Adrenal gland (tissue), 12 donors: ENCODE data around the gene NAALADL2. TPM values are rescaled to one million over a fixed set of nuclear protein-coding genes. Genes with fewer than 3 reads are reported as not detected.

Experiments
- DNase-seq, 7 donors: peaks; one replicate each; pipeline ENCODE4 v3.0.0-alpha.2; 2019 to 2020
- H3K27ac ChIP-seq, 5 donors: fragments of 200-600 bp; sonication (generic) in 4 of 5; 1 replicate in 3 of 5; 2 replicates in 2 of 5; pipeline versions ENCODE4 v1.5.1 to v1.8.0; 2016 to 2020; ENCODE audit warnings: mild to moderate bottlenecking in 1 of 5
- H3K27me3 ChIP-seq: fragments of 200-600 bp; 2 replicates; pipeline ENCODE4 v1.8.0; 2021
- H3K36me3 ChIP-seq, 2 donors: fragments of 200-600 bp; replicated peaks in 1 of 2; 1 replicate in 1 of 2; 2 replicates in 1 of 2; pipeline versions ENCODE4 v1.5.1 to v1.8.0; 2018 to 2022
- H3K4me1 ChIP-seq, 2 donors: fragments of 200-600 bp; replicated peaks in 1 of 2; 1 replicate in 1 of 2; 2 replicates in 1 of 2; pipeline versions ENCODE4 v1.5.1 to v1.8.0; 2018 to 2021
- H3K4me3 ChIP-seq, 4 donors: fragments of 200-600 bp; sonication (generic) in 3 of 4; one replicate each; pipeline ENCODE4 v1.5.1; 2016 to 2018
- H3K9me3 ChIP-seq, 3 donors: fragments of 200-600 bp; sonication (generic) in 1 of 3; replicated peaks in 1 of 3; 1 replicate in 2 of 3; 2 replicates in 1 of 3; pipeline versions ENCODE4 v1.5.1 to v1.8.0; 2016 to 2021
- POLR2A ChIP-seq, 2 donors: fragments of 450-650 bp; IDR thresholded peaks; one replicate each; pipeline ENCODE4 v1.6.1; 2017; ENCODE audit warnings: antibody characterized with exemption in 2 of 2, mild to moderate bottlenecking in 2 of 2, moderate library complexity in 1 of 2
- WGBS, 4 donors: extraction: QIAGEN DNeasy Blood & Tissue Kit in 2 of 4; methylation state at CpG; one replicate each; pipeline versions ENCODE4 v1.1.5 to v1.1.7; 2013 to 2017; 5-methylcytosine and 5-hydroxymethylcytosine counted together
- intact Hi-C, 2 donors: fragments of 100-400 bp; cut with DNase I; formaldehyde crosslinking; loops; one replicate each; pipeline versions ENCODE4 v1.14.1 to v1.15.0; 2022 to 2023
- polyA plus RNA-seq, 3 donors: library from polyadenylated mRNA; stranded (reverse); fragments of 200-250 nt in 2 of 3; fragments of 350-450 nt in 1 of 3; fragmentation: Illumina TruSeq in 1 of 3; extraction: RNeasy Lipid Tissue Mini Kit (QIAGEN cat#74804) in 1 of 3; gene quantifications; one replicate each; pipeline ENCODE4 v1.2.3, GENCODE V29; 2013 to 2014
- total RNA-seq, 9 donors: library from RNA; depleted of rRNA in 4 of 9; stranded (reverse); fragments of >200 nt in 4 of 9; fragments of 120-200 nt in 1 of 9; fragmentation: NEBNext Ultra II Directional in 1 of 9; extraction: Animal tissue kit (Norgen Biotek cat#: 25700) in 1 of 9; gene quantifications; one replicate each; pipeline versions ENCODE4 v1.1.0 to v1.2.4, GENCODE V29; 2013 to 2023
- TF ChIP-seq, protein P1 (sequence below), 6 experiments: fragments of 450-650 bp in 4 of 6; fragments of 200-600 bp in 2 of 6; sonication (generic) in 1 of 6; IDR thresholded peaks; 1 replicate in 5 of 6; 2 replicates in 1 of 6; pipeline versions ENCODE4 v1.5.1 to v1.8.0; 2016 to 2021; ENCODE audit warnings: antibody characterized with exemption in 6 of 6, mild to moderate bottlenecking in 2 of 6, moderate library complexity in 1 of 6
- donor health status: healthy with polysubstance abuse.
- donor health status: Bipolar disorder and iron deficiency.
- donor health status: DM: yes; HTN: yes; CAD: no.
- donor health status: DM: no; HTN: no; CAD: no.
- donor health status: DM: no; HTN: no; CAD: no.
- donor health status: DM: yes; HTN: yes; CAD: no.

Gene NAALADL2
- total and polyA plus RNA-seq, 12 donors = 0.24 to 7.8 (median 4.8) TPM

DNA sequence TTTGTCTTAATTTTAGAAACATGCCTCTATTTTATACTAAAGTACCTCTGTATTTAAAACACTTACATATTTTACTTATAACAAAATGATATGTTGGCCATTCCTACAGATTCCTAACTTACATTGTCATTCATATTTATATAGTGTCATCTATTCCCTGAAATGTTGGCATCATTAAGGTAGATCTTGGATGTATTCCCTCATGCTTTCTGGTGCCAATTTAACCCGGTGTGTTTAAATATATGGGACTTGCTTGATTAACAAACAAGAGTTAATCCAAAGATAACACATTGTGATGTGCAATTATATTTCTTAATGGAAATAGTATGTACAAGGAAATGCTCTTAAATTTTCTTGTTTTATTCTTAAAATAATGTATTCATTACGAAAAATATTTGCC, 352.3 kb downstream of the NAALADL2 start:
- Histone ChIP-seq H3K27ac (no peak overlapping the region), H3K36me3 (no peaks in the 10 kb centered on the region), H3K4me3 (no peak overlapping the region), H3K27me3 (no peaks in the 10 kb centered on the region), H3K4me1 (no peaks in the 10 kb centered on the region), H3K9me3 (peaks cover 0 to 5% (median 0%) of the 10 kb centered on the region in 3 donors)
- DNase-seq = no peak
- TF ChIP-seq, protein P1, sequence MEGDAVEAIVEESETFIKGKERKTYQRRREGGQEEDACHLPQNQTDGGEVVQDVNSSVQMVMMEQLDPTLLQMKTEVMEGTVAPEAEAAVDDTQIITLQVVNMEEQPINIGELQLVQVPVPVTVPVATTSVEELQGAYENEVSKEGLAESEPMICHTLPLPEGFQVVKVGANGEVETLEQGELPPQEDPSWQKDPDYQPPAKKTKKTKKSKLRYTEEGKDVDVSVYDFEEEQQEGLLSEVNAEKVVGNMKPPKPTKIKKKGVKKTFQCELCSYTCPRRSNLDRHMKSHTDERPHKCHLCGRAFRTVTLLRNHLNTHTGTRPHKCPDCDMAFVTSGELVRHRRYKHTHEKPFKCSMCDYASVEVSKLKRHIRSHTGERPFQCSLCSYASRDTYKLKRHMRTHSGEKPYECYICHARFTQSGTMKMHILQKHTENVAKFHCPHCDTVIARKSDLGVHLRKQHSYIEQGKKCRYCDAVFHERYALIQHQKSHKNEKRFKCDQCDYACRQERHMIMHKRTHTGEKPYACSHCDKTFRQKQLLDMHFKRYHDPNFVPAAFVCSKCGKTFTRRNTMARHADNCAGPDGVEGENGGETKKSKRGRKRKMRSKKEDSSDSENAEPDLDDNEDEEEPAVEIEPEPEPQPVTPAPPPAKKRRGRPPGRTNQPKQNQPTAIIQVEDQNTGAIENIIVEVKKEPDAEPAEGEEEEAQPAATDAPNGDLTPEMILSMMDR (IDR thresholded peaks at IDR 0.05) = no peak
- no peak for TF ChIP-seq POLR2A (IDR thresholded peaks at IDR 0.05)
- WGBS, 4 donors = 79 to 82% (median 81%) methylated on average over 2 of the region's 2 CpGs
- intact Hi-C loops = no loop called here

DNA sequence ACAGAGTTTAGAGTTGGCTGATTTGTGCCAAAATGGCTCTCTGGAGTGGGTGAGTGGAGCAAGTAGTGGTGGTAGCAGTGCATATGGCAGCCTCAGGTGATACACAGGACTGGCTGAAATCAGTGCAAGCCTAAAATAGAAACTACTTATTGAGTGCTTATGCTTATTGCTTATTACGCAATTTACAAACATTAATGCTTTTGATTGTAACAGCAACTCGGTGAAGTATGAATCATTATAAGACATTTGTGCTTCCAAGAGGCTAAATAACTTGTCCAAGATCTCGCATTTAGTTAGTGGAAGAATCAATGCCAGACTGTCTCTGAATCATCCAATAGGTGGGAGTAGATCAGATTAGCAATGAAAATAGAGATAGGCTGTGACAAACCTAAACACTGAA, 353.8 kb downstream of the NAALADL2 start:
- no peak overlapping the region for H3K4me3 ChIP-seq
- no peak for DNase-seq
- no peak overlapping the region for H3K27ac ChIP-seq
- TF ChIP-seq POLR2A (IDR thresholded peaks at IDR 0.05) = no peak
- TF ChIP-seq, protein P1 (IDR thresholded peaks at IDR 0.05) = no peak
- intact Hi-C loops = no loop called here
- H3K4me1 ChIP-seq = no peaks in the 10 kb centered on the region
- H3K9me3 ChIP-seq = peaks cover 0 to 5% (median 0%) of the 10 kb centered on the region in 3 donors
- WGBS, 4 donors = 61 to 68% (median 63%) methylated on average over 3 of the region's 3 CpGs
- no peaks in the 10 kb centered on the region for H3K36me3 ChIP-seq
- H3K27me3 ChIP-seq = no peaks in the 10 kb centered on the region

- peaks cover 0 to 1% (median 0%) of the 10 kb centered on the region in 3 donors for H3K9me3 ChIP-seq
- no peaks in the 10 kb centered on the region for H3K4me1 ChIP-seq
- H3K4me3 ChIP-seq = no peak overlapping the region
- H3K36me3 ChIP-seq = no peaks in the 10 kb centered on the region
- 78 to 87% (median 84%) methylated on average over 1 of the region's 1 CpG for WGBS, 4 donors
- no peaks in the 10 kb centered on the region for H3K27me3 ChIP-seq
- TF ChIP-seq, protein P1 (IDR thresholded peaks at IDR 0.05) = no peak
- TF ChIP-seq POLR2A (IDR thresholded peaks at IDR 0.05) = no peak
- H3K27ac ChIP-seq = no peak overlapping the region
- DNase-seq = no peak
- intact Hi-C loops = no loop called here
Measured at GRCh38 chr3:175214216-175214615, 355.1 kb downstream of the NAALADL2 start.

DNA sequence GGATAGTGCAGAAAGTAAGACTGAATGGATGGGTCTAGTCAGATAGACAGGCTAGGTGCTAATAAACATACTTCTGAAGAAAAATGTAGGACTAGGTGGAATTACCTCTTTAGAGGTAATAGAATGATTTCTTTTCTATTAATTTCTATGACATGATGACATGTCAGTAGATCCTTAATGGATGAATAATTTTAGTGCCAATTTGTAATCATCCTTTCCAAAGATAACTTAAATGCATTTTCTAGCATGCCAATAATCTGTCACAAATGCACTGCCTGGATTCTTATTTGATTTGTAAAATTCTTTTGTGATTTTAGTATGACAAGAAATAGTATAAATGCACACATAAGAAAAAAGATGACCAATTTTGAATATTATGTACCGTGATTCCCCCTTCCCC, 356.7 kb downstream of the NAALADL2 start:
- intact Hi-C loops = no loop called here
- TF ChIP-seq, protein P1 (IDR thresholded peaks at IDR 0.05) = no peak
- TF ChIP-seq POLR2A (IDR thresholded peaks at IDR 0.05) = no peak
- H3K9me3 ChIP-seq = no peaks in the 10 kb centered on the region
- no peaks in the 10 kb centered on the region for H3K4me1 ChIP-seq
- no peaks in the 10 kb centered on the region for H3K27me3 ChIP-seq
- H3K27ac ChIP-seq = no peak overlapping the region
- H3K36me3 ChIP-seq = no peaks in the 10 kb centered on the region
- no peak overlapping the region for H3K4me3 ChIP-seq
- WGBS, 4 donors = 79 to 93% (median 86%) methylated on average over 1 of the region's 1 CpG
- no peak for DNase-seq
